H4 (cell line): ENCODE measurements around the gene CORIN. TPM values are rescaled to one million over a fixed set of nuclear protein-coding genes. Genes with fewer than 3 reads are reported as not detected.
"Not testable (repeated sequence)": the region's sequence is repeated elsewhere in the genome, so short reads cannot be mapped to it uniquely, and the experiment has no call there.

Experiments used
- DNase-seq: peaks from one replicate; pipeline ENCODE4 v3.0.0-alpha.2; 2015; ENCODE audit warnings: low spot score
- total RNA-seq: library from RNA; depleted of rRNA; stranded (reverse); fragments of >200 nt; shearing (Covaris generic); gene quantifications from 2 replicates; pipeline ENCODE4 v1.2.3, GENCODE V29; 2014

CORIN gene
- total RNA-seq, 1 experiment from 2014 or later = 0.25 TPM

DNA sequence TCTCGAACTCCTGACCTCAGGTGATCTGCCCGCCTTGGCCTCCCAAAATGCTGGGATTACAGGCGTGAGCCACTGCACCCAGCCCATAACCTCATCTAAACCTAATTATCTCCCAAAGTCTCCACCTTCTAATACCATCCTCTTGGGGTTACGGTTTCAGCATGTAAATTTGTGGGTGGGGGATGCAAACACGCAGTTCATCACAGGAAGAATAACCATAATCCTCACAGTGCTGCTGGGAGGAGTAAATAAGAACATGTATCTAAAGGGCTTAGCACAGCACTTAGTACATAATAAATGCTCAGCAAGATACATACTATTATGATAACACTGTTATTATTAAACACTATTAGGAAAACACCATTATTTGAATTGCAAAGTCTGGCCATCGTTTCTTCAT is 116.4 kb downstream of the CORIN start:
- DNase-seq = no peak

DNA sequence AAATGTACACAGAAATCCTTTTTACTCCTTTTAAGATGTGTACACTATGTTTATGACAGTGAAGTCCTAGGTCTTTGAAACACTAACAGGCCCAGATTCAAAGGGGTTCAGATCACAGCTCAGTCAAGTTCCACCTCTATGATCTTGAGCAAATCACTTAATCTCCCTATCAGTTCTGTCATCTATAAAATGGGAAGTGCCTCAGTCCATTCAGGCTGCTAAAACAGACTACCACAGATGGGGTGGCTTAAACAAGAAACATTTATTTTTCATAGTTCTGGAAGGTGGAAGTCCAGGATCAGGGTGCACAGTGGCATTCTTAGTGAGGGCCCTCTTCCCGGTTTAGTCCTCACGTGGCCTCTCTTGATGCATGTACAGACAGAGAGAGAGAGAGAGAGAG is 117.1 kb downstream of the CORIN start:
- no peak for DNase-seq

DNA sequence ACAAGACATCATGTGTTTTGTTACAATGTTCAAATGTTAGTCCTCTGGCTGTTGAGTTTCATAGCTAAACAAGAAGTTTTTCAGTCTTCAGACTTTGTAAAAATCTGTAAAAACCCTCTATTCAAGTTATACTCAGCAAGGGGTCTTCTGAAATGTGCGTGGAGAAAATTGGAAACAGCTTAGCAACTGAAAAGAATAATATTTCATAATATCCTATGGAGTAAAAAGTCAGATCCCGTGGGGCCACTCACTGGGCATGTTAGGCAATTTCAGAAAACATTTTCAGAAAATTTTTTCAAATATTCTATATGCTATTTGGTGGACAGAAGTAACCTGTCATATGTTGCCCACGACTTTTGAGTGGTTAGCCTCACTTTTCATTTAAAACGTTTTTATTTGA is 118.3 kb downstream of the CORIN start:
- no peak for DNase-seq

DNA sequence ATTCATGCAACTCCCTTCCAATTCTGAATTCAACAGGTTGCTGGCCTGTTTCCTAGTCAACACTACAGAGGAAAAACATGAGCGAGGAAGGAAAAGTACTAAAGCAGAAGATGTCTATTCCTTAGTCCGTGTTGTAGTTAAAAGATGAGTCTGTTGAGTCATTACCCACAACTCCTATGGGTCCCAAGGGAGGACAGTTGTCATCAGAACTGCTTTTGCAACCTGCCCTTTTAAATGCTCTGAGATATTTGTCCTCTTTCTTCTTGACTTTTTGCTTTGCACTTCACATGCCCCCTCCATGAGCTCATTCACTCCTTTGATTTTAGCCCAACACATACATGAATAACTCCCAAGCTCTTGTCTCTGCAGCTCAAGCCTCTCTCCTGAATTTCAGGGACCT is 119.2 kb downstream of the CORIN start:
- DNase-seq = no peak

DNA sequence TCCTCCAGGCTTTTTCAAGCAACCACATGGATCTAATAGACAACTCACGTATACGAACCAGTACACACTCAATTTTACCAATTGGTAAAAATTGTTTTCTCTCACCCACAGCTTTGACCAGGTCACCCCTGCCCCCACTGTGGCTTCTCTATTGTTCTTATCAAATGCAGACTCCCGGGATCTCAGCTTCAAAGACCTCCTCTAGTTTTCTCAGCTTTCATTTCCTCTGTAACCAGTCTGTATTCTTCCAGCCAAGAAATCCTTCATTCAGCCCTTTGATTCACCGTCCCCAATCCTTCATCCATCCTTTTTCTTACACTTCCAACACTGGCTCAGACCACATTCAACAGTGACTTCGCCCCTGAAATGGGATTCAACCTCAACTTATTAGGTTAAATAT is 120.7 kb downstream of the CORIN start:
- no peak for DNase-seq

DNA sequence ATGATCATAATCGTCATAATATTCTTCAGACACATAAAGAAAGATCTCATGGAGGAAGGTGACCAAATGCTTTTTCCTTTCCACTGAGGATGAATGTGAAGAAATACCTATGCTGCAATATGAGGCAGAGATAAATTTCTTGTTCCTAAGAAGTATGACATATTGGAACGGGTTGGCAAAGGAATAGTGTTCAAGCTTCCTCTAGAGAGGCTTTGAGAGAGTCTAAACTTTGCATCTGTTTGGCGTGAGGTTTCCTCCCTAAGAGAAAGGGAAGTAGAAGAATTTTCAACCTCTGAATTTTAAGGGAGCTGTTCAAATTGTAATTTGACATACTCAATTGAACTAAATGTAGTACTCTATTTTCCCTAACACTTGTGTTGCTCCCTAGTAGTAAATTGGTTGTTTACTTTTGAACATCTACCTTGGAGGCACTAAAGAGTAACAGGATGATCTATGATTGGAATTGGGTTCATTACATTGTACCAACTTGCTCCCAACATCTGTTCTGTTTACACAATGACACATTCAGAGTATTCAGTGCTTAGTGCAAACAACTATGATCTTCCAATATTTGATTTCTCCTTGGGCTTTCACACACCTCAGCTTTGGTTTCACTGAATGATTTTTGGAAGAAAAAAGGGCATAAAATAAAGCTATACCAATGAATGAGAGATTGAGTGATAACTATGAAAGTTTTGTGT is 122.0 kb downstream of the CORIN start:
- DNase-seq = no peak

DNA sequence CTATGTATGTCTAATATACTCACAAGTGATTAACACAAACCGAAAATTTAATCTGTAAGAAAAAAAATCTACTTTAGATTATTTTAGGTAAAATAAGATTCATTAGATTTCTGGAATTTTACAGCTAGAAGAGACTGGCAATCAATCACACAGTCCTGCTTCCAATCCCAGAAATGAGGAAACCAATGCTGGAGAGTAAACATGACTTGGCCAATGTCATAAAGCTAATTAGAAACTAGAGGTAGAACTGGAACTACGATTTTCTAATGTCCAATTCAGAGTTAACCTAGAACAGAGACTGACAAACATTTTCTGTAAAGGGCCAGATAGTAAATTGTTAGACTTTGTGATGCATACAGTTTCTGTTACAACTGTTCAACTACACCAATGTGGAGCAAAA is 123.6 kb downstream of the CORIN start:
- DNase-seq = no peak

DNA sequence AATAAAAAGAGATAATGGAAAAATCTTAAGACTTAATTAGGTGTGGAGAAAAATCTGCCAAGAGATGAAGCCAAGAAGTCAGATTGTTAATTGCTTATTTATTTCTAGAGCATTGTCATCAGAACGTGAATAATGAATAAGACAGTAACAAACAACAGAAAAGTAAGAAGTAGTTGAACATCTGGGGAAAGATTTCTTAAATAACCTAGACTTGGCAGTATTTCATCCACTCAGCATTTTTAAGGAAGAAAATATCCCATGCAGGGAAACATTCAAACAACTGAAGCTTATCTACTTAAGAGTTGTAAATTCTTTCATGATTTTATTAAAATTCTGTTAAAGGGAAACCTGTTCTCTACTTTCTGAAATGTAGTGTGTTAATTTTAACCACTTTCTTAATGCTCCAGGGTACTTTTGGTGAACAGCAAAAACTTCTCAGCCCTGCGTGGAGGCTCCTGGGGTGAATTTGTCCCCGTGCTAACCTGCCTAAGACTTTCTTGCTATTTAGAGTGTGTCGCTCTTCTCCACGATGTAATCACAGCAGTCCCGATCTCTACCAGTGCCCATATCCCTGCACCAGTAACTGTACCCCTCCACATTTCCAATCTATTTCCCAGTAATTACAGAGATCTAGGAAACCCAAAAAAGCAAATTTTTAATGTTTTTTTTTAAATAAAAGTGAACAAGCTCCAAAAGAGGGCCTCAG is 124.6 kb downstream of the CORIN start:
- DNase-seq = no peak

DNA sequence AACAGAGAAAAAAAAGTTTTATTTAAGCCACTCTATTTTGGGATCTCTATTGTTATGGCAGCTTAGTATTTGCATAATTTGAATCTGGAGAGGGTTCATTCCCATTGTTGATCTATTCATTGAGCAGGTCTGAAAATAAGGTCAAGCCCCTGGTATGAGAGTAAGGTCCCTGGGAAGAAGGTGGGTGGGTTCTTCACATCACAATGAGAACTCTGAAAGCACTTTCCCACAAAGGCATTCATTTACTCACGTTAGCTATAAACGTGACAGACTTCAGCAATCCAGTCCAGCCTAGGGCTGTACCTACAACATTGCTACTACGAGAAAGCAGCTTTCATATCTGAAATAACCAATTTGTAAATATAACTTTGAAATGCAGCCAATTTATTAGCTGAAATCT is 126.2 kb downstream of the CORIN start:
- no peak for DNase-seq

DNA sequence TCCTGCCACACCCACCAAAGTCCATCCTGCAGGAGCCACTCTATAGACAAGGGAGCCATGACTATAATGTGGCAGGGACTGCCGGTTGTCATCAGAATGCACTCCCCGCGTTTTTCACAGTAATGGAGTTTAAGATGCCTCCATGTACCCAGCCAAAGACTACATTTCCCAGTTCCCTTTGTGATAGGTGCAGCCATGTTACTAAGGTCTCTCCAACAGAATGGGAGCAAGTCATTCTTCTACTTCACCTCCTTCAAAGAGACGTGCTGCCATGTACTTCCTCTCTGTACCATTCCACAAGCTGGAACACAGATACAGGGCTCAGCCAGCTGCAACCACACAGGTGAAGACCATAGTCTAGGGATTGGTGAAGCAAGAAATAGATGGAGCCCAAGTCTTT is 126.7 kb downstream of the CORIN start:
- DNase-seq = no peak

DNA sequence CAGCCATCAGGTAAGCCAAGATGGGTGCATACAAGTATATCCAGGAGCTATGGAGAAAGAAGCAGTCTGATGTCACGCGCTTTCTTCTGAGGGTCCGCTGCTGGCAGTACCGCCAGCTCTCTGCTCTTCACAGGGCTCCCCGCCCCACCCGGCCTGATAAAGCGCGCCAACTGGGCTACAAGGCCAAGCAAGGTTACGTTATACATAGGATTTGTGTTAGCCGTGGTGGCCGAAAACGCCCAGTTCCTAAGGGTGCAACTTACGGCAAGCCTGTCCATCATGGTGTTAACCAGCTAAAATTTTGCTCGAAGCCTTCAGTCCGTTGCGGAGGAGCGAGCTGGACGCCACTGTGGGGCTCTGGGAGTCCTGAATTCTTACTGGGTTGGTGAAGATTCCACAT is 131.5 kb downstream of the CORIN start:
- not testable (repeated sequence) for DNase-seq

DNA sequence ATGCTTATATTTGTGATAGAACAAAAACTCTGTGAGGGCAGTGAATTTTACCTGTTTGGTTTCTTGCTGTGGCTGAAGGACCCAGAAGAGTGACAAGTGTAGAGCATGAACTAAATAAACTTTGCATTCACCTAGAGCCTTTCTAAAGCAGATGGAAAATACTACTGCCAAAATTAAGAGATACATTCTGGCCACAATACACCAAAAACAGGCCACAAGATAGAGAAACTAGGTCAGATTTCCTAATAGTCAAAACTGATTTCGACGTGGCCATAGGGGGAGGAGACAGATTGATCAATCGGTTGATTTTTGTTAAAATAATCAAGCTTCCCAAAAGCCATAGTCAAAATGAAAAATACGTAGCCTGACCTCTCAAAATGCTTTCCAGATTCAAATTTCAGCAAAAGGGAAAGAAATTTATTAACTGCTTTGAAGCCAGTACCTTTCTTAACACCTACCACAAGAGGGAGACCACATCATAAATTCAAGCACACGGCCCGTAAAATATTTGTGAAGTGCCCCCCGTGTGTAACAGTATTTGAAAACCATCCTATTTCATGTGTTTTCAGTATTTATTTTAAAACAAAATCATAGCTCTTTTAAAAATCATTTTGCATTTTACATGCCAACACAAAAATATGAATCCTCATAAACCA is 132.4 kb downstream of the CORIN start:
- peak; percentile 9 for DNase-seq

DNA sequence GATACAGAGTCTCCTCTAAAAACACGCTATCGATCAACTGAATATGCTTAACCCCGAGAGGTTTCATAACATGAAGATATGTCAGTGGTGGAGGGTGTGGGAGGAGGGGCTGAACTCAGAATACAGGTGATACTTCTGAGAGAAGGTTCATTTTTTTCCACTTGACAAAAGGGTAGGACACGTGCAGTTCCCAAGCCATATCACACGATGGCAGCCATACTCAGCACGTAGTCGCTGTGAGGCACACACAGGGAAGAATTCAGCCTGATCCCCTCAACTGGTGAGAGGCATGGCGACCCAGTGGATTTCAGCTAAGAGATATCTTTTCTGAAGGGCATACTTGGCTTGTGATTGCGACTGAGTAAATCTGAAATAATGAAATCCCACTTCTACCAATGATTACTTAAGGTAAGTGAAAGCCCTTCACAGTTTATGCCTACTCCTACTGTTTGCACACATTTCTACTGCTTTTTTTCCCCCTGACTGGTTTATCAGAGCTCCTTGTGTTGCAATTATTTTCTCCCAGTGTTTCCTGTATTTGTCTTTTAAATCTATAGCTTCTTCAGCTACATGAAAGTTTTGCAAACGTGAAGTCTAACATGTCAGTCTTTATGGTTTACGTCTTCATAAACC is 133.1 kb downstream of the CORIN start:
- peak; percentile 49 for DNase-seq

DNA sequence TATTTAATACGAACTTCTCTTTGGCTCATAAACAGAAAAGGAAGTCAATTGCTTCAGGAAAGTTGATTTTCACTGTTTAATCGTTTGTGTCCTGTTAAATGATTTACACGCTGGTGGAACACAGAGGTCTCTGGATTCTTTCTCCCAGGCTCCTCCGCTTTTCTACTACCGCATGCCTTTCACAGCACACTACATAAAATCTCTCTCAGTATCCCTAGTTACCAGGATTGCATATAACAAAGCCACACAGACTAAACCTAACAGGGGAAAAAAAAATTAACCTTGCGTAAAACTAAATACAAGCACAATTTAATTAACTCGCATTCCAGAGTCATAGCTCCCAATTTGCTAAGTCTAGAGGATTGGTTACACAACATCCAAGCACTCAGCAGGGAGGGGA is 133.9 kb downstream of the CORIN start:
- no peak for DNase-seq

DNA sequence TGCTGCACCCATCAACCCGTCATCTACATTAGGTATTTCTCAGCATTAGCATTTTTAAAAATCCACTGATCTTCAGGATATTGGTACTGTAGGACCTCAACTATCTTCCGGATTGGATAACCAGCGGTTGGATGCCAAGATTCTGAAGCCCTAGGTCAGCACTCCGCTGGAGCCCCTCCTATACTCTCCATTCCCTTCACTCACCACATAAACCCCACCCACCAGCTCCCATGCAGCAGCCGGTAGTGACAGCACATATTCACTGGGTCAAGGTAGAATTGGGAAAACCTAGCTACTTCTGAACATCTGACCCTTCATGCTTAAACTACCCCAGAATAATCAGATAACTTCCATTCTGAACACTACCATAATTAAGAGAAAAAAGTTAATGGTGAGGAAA is 134.9 kb downstream of the CORIN start:
- DNase-seq = no peak

DNA sequence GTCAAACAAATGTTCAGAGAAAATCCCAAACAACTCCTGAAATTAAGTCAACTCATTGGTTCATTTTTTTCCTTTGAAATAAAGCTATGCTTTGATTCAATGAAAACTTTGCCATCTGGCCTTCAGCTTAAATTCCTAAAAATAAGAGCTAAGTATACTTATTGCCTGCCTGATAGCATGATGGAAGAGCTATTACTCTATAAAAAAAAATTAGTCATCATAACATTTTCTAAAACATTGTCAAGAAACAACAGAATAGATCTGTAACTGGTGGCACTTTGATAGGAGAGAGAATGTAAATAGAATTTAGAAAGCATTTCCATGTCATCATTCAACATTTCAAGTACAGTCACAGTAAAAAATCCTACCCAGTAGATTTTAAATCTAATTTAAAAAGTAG is 136.6 kb downstream of the CORIN start:
- DNase-seq = no peak

DNA sequence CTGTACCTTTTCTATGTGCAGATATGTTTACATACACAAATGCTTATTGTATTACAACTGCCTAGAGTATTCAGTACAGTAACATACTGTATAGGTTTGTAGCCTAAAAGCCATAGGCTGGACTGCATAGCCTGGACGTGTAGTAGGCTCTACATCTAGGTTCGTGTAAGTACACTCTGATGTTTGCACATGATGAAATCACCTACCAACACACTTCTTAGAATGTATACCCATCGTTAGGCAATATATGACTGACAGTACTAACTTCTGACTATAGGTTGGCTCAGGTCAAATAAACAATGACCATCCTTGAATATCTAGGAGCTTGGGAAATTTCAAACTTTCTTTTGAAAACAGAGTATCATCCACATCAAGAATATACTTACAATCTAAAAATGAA is 139.0 kb downstream of the CORIN start:
- DNase-seq = no peak

DNA sequence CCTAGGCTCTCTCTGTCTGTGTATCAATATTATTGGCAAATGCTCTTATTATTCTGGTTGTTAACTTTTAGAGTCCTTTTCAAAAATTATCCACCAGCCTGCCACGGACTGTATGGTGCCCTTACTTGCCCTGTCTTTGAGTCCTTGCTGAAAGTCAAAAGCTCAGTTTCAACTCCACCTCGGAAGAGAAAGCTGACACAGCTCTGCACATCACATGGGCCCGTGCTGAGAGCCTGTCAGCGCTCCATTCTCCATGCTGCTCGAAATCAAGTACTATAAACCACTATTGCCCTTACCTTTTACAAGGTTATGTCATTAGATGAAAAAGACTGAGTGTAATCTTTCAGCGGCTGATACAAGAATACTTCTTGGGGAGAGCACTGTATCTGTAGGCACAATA is 141.0 kb downstream of the CORIN start:
- no peak for DNase-seq

DNA sequence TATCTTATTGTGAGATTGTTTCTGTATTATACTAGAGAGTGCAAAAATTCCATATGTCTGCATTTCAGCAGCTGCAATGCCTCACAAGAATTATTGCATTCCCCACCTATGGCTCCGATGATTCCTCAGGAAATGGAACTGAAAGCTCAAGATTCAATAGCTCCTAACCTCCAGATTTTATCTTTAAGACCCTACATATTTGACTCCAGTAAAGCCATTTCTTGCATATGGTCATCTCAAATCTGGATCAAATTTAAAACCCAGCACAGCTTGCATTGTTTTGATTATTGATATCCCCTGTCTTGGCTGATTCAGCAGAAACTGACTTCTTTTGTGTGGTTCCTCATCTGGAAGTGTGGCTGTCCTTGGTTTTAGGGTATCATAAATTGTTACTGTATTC is 142.6 kb downstream of the CORIN start:
- no peak for DNase-seq

DNA sequence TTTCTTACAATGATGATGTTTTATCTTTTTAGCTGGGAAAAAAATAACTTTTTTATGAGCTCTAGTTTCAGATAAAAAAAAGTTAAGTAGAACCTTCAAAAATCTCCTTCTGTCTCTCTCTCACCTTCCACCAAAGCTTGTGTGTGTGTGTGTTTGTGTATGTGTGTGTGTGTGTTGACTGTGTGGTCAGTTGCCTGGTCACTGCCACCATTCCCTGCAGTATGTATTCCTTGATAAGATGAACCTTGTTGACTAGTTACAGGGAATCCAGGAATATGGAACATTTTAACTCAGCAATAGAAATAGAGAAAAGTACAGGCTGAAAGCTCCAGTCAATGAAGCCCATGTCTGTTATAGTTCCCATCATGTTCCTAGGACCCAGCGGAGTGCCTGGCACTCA is 143.5 kb downstream of the CORIN start:
- DNase-seq = no peak

DNA sequence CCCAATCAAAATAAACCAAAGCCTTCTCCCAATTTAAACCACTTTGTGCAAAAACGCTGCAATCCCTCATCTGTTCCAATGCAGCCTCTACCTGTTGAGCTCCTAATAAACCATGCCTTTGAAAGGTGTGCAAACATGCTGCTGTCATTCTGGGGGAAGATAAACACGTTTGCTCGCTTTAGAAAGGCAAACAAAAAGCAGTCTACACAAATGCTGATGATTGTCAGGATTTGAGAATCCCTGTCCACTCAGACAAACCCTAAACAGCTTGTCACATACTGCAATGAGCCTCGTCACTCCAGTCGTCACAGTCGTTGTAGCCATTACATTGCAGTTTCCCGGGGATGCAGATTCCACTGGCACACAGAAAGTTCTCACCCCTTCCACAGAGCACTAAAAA is 145.2 kb downstream of the CORIN start:
- no peak for DNase-seq

DNA sequence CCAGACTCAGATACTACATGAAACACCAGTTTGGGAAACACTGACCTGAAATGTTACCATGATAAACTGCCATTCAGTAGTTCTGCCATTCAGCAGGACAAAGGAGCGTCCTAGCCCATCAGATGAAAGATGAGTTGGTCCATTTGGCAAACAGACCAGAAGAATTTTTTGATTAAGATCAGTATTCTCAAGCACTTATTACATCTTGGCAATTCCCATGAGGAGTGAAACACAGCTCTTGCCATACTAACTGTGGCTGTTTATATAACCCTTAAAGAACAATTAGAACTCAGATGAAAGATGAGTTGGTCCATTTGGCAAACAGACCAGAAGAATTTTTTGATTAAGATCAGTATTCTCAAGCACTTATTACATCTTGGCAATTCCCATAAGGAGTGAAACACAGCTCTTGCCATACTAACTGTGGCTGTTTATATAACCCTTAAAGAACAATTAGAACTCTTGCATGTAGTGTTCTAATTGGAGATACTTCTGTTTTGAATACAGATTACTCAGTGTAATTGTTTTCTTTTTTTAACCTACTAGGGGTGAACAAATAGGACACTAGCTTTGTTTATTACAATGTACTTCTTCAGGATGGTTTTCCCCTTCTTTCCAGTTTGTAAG is 146.0 kb downstream of the CORIN start:
- DNase-seq = not testable (repeated sequence)
